Activated CD4-positive, alpha-beta T cell treated with anti-CD3 and anti-CD28 coated beads, Interleukin-2, amount 10 ng/mL, durations not matched to agents 24 days and 14 days (primary cell): ENCODE data around the gene MKX. TPM values are rescaled to one million over a fixed set of nuclear protein-coding genes. Genes with fewer than 3 reads are reported as not detected.
"Not testable (repeated sequence)": the region's sequence is repeated elsewhere in the genome, so short reads cannot be mapped to it uniquely, and the experiment has no call there.

Experiments used
- DNase-seq: peaks from one replicate; pipeline ENCODE4 v3.0.0; 2022
- H3K27ac Mint-ChIP-seq: one replicate; pipeline ENCODE4 v1.8.0; 2022; ENCODE audit warnings: mild to moderate bottlenecking, mixed read lengths
- H3K27me3 Mint-ChIP-seq: one replicate; pipeline ENCODE4 v1.8.0; 2022; ENCODE audit warnings: mixed read lengths
- H3K36me3 Mint-ChIP-seq: one replicate; pipeline ENCODE4 v1.8.0; 2022; ENCODE audit warnings: low read depth, mild to moderate bottlenecking, mixed read lengths
- H3K4me1 Mint-ChIP-seq: one replicate; pipeline ENCODE4 v1.8.0; 2021; ENCODE audit warnings: mixed read lengths
- H3K4me3 Mint-ChIP-seq: one replicate; pipeline ENCODE4 v1.8.0; 2022; ENCODE audit warnings: mild to moderate bottlenecking, moderate library complexity, mixed read lengths
- H3K9me3 Mint-ChIP-seq: one replicate; pipeline ENCODE4 v1.8.0; 2021; ENCODE audit warnings: mixed read lengths
- intact Hi-C: fragments of 100-400 bp; cut with micrococcal nuclease; formaldehyde crosslinking; loops from one replicate; pipeline ENCODE4 v1.15.1; 2023
- total RNA-seq: library from RNA; stranded (reverse); gene quantifications from 2 replicates; pipeline ENCODE4 v1.2.3, GENCODE V29; 2022

Gene MKX
- total RNA-seq, 1 donor from 2014 or later, result not detected

DNA sequence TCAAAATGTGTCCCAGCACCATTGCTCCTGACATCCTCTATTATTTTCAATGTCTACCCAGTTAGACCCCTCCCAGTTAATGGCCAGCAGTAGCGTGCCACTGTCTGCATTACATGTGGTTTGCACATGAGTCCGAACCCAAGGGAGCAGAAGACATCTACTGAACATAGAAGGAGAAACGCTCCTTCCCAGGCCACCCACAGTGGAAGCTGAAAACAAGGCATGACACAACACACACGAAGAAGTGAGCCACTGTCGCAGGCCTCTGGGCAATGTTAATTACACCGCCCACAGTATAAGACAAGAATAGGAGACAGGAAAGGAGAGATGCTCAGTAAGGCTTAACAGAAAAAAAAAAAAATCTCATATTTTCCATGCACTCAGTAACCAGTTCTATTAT lies 50.5 kb downstream of the MKX start:
- Mint-ChIP-seq H3K9me3 (no peaks in the 10 kb centered on the region), H3K36me3 (no peaks in the 10 kb centered on the region), H3K27me3 (peaks cover 13% of the 10 kb centered on the region), H3K4me3 (no peak overlapping the region), H3K4me1 (no peaks in the 10 kb centered on the region), H3K27ac (no peak overlapping the region)
- DNase-seq, result no peak
- intact Hi-C loops, result no loop called here

DNA sequence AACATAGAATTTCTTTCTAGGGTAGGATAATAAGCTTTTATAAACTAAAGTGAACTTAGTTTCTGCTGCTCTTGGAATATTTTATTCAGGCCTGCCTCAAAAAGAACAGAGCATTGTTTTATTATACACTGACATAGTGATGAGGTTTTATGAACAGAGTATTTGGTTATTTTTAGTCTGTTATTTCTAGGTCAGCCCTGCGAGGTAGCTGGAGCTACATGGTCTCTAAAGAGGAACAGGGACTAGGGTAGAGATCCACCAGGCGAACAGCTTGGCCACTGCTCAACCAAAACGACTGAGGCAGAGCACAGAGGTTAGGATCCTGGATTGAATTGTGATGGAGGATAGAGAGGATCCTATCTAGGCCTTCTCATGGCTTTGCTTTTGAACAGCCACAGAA lies 53.0 kb downstream of the MKX start:
- intact Hi-C loops, result no loop called here
- no peak overlapping the region for H3K4me3 Mint-ChIP-seq

DNA sequence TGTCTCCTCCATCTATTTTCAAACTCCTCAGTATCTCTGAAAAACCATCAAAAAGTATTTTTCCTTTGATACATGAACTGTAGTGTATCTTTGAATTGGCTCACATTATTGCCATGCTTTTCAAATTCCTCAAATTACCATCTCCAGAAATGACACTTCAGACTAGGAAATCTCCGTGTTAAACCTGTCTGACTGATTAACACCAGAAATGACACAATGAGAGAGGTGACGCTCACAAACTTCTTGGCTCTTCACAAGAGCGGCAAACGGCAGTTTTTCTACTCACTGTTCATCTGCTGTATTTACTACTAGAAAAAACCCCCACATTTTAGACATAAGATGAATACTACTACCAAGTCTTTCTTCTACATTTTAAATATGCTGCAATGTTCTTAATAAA lies 56.6 kb downstream of the MKX start:
- Mint-ChIP-seq H3K4me1 (no peaks in the 10 kb centered on the region), H3K4me3 (no peak overlapping the region), H3K27me3 (peaks cover 3% of the 10 kb centered on the region), H3K27ac (no peak overlapping the region), H3K9me3 (no peaks in the 10 kb centered on the region), H3K36me3 (no peaks in the 10 kb centered on the region)
- intact Hi-C loops, result no loop called here
- no peak for DNase-seq

More for the DNA sequence above, 53.0 kb downstream of the MKX start:
- Mint-ChIP-seq H3K36me3 (no peaks in the 10 kb centered on the region), H3K27ac (no peak overlapping the region), H3K4me1 (no peaks in the 10 kb centered on the region), H3K9me3 (no peaks in the 10 kb centered on the region), H3K27me3 (peaks cover 8% of the 10 kb centered on the region)
- no peak for DNase-seq

DNA sequence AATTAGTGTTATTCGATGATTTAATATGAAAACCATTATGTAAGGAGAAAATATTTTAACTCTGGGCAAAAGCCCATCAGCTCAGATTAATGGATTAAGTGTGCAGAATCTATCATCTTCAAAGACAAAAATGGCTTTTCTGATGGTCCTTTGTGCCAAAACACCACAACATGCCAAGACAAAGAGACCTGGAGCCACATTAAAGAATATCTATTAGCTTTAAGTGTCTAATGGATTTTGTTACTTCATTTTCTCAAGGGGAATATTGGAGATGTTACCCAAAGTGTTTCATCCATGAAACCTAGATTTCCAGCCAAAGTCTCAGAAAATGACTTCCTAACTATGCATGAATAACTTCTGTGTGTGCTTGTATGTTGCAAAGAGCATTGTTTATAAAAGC lies 57.3 kb downstream of the MKX start:
- H3K9me3 Mint-ChIP-seq, result no peaks in the 10 kb centered on the region
- no peak overlapping the region for H3K27ac Mint-ChIP-seq
- no peaks in the 10 kb centered on the region for H3K4me1 Mint-ChIP-seq
- H3K36me3 Mint-ChIP-seq, result no peaks in the 10 kb centered on the region
- intact Hi-C loops, result no loop called here
- DNase-seq, result no peak
- peaks cover 3% of the 10 kb centered on the region for H3K27me3 Mint-ChIP-seq
- no peak overlapping the region for H3K4me3 Mint-ChIP-seq

DNA sequence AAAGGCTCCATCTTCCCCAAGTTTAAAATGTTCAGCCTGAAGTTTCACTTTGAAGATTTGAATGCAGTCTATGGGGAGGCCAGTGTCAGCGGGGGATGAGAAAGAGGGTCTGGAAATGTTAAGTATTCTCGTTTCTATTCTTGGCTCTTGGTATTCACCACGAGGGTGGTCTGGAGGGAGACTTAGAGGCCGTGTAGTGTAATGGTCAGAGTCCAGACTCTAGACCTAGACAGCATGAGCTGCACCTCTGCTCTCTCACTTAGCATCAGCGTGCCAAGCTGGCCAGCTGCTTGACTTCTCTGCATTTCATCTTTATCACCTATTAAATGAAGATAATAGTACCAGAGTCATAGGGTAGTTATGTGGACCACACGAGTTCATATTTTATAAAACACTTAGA lies 57.9 kb downstream of the MKX start:
- no peak overlapping the region for H3K27ac Mint-ChIP-seq
- H3K27me3 Mint-ChIP-seq, result peaks cover 3% of the 10 kb centered on the region
- DNase-seq, result no peak
- H3K4me3 Mint-ChIP-seq, result no peak overlapping the region
- intact Hi-C loops, result no loop called here
- H3K36me3 Mint-ChIP-seq, result no peaks in the 10 kb centered on the region
- H3K4me1 Mint-ChIP-seq, result no peaks in the 10 kb centered on the region
- no peaks in the 10 kb centered on the region for H3K9me3 Mint-ChIP-seq

DNA sequence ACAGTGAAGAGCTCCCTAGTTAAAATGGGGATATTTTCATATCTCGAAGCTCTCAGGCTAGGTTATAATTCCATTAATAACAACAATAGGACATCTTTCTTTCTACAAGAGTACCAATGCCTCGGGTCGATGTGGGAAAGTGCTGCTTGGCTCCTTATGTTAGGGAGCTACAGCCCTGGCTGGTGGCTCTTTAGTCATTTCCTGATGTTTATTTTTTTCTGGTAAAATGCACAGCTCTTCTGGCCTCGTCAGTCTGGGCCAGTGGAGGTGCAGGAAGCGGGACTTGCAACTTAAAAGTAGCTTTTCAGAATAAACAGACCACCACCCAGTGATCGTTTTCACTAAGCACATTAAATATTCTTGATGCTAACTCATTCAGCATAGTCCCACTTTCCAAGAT lies 58.3 kb downstream of the MKX start:
- peaks cover 3% of the 10 kb centered on the region for H3K27me3 Mint-ChIP-seq
- H3K27ac Mint-ChIP-seq, result no peak overlapping the region
- DNase-seq, result no peak
- no peak overlapping the region for H3K4me3 Mint-ChIP-seq
- H3K4me1 Mint-ChIP-seq, result no peaks in the 10 kb centered on the region
- H3K36me3 Mint-ChIP-seq, result no peaks in the 10 kb centered on the region
- no peaks in the 10 kb centered on the region for H3K9me3 Mint-ChIP-seq
- intact Hi-C loops, result no loop called here

DNA sequence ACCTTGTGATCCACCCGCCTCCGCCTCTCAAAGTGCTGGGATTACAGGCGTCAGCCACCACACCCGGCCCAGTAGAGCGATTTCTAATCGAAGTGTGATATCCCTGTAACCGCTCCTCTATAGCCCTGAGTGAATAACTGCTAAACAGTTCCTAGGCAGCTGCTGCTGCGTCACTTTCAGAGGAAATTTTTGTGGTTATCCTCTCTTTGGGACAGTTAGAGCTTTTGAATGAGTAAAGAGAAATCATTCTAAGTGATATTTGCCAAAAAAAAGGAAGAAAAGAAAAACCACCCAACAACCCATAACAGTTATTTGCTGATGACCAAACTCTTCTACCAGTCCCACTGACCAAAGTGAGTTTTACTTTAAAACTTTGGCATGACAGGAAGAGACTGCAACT lies 59.9 kb downstream of the MKX start:
- Mint-ChIP-seq H3K9me3 (no peaks in the 10 kb centered on the region), H3K27ac (no peak overlapping the region), H3K27me3 (peaks cover 3% of the 10 kb centered on the region), H3K36me3 (no peaks in the 10 kb centered on the region), H3K4me1 (no peaks in the 10 kb centered on the region), H3K4me3 (no peak overlapping the region)
- no peak for DNase-seq
- intact Hi-C loops, result no loop called here

DNA sequence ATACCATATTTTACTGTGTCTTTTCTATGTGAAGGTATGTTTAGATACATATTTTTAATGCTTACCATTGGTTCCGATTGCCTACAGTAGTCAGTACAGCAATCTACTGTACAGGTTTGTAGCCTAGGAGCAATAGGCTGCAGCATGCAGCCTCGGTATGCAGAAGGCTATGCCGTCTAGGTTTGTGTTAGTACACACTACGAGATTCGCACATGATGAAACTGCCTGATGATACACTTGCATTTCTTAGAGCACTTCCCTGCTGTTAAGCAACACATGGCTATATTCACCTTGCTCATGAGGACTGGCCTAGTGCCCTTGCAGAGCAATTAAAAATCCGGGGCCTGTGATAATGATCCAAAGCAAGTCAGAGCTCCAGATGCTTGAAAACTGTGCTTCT lies 62.4 kb downstream of the MKX start:
- DNase-seq, result no peak
- H3K27me3 Mint-ChIP-seq, result peaks cover 2% of the 10 kb centered on the region
- no peaks in the 10 kb centered on the region for H3K36me3 Mint-ChIP-seq
- H3K4me3 Mint-ChIP-seq, result no peak overlapping the region
- H3K4me1 Mint-ChIP-seq, result no peaks in the 10 kb centered on the region
- H3K27ac Mint-ChIP-seq, result no peak overlapping the region
- intact Hi-C loops, result no loop called here
- no peaks in the 10 kb centered on the region for H3K9me3 Mint-ChIP-seq

DNA sequence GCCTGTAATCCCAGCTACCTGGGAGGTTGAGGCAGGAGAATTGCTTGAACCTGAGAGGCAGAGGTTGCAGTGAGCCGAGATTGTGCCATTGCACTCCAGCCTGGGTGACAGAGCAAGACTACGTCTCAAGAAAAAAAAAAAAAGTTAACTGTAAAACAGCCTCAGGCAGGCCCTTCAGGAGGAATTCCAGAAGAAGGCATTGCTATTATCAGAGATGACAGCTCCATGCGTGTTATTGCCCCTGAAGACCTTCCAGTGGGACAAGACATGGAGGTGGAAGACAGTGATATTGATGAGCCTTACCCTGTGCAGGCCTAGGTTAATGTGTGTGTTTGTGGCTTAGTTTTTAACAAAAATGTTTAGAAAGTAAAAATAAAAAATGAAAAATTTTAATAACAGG lies 63.8 kb downstream of the MKX start:
- H3K4me3 Mint-ChIP-seq, intact Hi-C loops, H3K9me3 Mint-ChIP-seq, DNase-seq, H3K36me3 Mint-ChIP-seq, H3K27ac Mint-ChIP-seq, H3K27me3 Mint-ChIP-seq, H3K4me1 Mint-ChIP-seq: not testable (repeated sequence)

DNA sequence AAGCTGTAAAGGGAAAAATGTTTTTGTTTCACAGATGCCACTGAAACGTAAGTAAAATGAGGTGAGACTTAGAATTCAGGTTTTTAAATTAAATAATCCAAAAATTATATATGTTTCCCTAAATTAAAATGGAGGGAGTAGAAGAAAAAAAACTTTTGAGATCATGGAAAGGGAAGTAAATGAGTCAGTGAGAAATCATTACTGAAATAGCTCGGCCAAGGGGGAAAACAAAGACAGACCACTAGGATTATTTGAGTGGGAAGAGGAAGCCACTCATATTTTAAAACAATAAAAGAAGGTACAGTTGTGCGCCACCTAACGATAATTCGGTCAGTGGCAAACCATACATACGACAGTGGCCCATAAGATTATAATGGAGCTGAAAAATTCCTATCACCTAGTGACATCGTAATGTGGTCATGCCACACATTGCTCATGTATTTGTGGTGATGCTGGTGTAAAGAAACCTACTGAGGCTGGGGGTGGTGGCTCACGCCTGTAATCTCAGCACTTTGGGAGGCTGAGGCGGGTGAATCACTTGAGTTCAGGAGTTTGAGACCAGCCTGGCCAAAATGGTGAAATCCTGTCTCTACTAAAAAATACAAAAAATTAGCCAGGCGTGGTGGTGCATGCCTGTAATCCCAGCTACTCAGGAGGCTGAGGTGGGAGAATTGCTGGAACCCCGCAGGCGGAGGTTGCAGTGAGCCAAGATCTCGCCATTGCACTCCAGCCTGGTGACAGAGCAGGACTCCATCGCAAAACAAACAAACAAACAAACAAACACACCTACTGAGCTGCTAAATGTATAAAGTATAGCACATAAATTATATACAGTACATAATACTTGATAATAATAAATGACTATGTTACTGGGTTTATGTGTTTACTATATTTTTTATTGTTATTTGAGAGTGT lies 64.7 kb downstream of the MKX start:
- intact Hi-C loops, result no loop called here
- Mint-ChIP-seq H3K27ac (no peak overlapping the region), H3K36me3 (no peaks in the 10 kb centered on the region), H3K27me3 (peaks cover 2% of the 10 kb centered on the region), H3K9me3 (no peaks in the 10 kb centered on the region), H3K4me3 (no peak overlapping the region), H3K4me1 (no peaks in the 10 kb centered on the region)
- DNase-seq, result no peak

DNA sequence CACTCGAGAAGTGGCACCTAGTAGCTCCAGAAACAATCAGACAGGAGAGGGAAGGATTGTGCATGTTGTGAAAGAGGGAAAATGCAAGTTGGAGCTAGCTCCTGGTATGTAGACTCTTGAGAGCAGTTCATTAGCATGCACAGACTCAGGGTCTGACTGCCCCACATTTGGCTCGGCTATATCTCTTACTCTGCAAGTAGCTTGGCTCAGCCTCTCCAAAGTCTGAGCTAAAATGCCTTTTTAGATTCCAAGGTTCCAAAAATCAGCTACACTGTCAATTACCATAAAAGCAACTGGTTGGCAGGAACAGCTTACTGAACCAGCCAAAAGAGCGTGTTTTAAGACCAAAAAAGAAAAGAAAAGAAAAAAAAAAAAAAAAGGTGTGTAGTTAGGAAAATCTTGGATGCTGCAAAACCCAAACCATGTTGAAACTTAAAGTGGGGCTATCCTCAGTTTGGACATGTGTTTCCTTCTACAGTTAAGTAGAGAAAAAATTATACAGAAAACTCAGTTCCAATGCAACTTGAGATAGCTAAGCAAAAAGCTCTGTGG lies 65.5 kb downstream of the MKX start:
- Mint-ChIP-seq H3K4me1 (no peaks in the 10 kb centered on the region), H3K27ac (no peak overlapping the region), H3K27me3 (peaks cover 2% of the 10 kb centered on the region), H3K4me3 (no peak overlapping the region), H3K9me3 (no peaks in the 10 kb centered on the region), H3K36me3 (no peaks in the 10 kb centered on the region)
- DNase-seq, result no peak
- intact Hi-C loops, result no loop called here

DNA sequence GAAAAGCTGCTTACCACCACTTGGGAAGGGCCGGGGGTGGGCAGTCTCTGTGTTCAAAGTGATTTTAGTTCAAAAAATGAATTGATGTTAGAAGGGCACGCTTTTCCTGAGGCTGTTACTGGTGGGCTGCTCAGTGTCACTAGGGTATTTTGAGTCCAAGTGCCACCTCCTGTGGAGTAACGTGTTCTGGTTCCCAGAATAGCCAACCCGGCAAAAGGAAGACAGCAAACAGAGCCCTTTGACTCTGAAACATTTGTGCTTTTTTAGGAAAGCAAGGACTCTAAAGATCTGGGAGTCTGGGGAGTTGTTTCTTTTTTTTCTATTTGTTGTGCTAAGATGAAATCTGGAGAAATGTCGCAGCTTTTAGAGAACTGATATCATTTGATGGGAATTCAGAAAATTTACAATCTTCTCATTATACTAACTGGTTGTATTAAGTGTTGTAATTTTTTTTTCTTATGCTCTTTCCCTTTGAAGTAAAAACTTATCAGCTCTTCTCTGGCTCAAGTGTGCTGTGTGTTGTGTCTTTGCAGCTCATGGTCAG lies 66.2 kb downstream of the MKX start:
- intact Hi-C loops, result no loop called here
- Mint-ChIP-seq H3K4me3 (no peak overlapping the region), H3K9me3 (no peaks in the 10 kb centered on the region), H3K36me3 (no peaks in the 10 kb centered on the region), H3K4me1 (no peaks in the 10 kb centered on the region), H3K27ac (no peak overlapping the region), H3K27me3 (peaks cover 2% of the 10 kb centered on the region)
- DNase-seq, result no peak

DNA sequence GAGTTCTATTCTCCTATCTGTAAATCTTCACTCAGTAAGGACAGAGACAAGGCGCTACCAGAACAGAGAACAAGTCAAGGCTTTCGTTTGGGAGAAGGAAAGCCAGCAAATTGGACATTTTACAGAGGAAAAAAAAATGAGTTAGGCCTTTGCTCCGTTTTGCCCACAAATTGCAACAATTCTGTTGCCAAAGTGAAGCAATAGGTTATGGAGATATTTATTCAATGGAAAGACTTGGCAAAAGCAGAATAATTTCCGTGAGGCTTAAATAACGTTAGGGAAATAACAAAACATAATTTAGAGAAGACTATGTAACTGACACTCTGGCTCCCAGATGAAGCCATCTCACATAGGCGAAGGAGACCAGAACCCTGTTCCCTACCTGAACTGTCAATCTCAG lies 67.5 kb downstream of the MKX start:
- H3K9me3 Mint-ChIP-seq, result no peaks in the 10 kb centered on the region
- no peak overlapping the region for H3K27ac Mint-ChIP-seq
- H3K4me1 Mint-ChIP-seq, result no peaks in the 10 kb centered on the region
- DNase-seq, result no peak
- H3K27me3 Mint-ChIP-seq, result peaks cover 2% of the 10 kb centered on the region
- H3K36me3 Mint-ChIP-seq, result no peaks in the 10 kb centered on the region
- H3K4me3 Mint-ChIP-seq, result no peak overlapping the region
- intact Hi-C loops, result no loop called here

DNA sequence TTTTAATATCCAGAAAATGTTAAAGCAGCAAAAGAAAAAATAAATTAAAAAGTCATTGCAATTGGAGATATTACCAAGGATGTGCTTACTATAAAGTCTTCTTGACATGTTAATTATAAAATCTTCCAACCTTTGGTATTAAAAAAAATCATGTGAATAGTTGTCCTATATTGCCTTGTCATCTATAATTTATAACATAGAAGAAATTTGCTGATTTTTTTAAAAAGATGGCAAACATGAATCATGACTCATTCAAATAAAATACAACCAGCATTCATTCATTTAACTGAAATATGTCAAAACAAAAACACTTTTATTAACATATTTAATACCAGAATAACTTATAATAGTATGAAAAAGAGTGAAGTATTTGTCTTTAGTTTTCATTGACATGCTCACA lies 72.6 kb downstream of the MKX start:
- Mint-ChIP-seq H3K9me3 (no peaks in the 10 kb centered on the region), H3K27me3 (no peaks in the 10 kb centered on the region), H3K27ac (no peak overlapping the region), H3K4me1 (no peaks in the 10 kb centered on the region), H3K36me3 (no peaks in the 10 kb centered on the region), H3K4me3 (no peak overlapping the region)
- no peak for DNase-seq
- intact Hi-C loops, result no loop called here
